Fibroblast of pulmonary artery (primary cell): ENCODE measurements around the gene AAMP.

ENCODE experiments used
- DNase-seq: peaks from one replicate; pipeline ENCODE4 v3.0.0-alpha.2; 2010; ENCODE audit warnings: low read depth
- H3K4me3 ChIP-seq: replicated peaks from 2 replicates; pipeline ENCODE4 v1.5.1; 2011; ENCODE audit warnings: low read depth, mild to moderate bottlenecking, control low read depth, low read length, moderate library complexity
- TF ChIP-seq, protein P1 (sequence below): IDR thresholded peaks from 2 replicates; pipeline ENCODE4 v1.5.1; 2011; ENCODE audit warnings: mild to moderate bottlenecking, control low read depth, low read length, inconsistent platforms; ENCODE audit errors: missing control alignments

Gene AAMP

DNA sequence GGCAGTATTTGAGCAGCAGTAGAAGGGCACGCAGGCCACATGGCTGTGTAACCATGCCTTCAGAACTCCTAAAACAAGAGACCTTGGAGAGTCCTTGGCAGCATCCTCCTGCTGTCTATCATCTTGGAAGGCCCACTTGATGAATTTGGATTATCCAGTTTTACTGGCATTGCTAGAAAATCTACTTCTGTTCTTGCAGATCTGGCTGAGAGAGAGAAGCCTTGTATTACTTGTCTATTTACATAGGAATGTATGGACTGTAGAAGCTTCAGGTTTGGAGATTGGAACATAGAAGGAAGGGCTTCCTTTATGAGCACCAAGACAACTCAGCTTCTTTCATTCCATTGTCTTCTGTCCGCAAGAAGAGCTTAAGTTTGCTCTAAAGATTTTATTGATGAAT is 25.3 kb downstream of the AAMP start:
- no peak overlapping the region for H3K4me3 ChIP-seq
- no peak for DNase-seq
- TF ChIP-seq, protein P1, sequence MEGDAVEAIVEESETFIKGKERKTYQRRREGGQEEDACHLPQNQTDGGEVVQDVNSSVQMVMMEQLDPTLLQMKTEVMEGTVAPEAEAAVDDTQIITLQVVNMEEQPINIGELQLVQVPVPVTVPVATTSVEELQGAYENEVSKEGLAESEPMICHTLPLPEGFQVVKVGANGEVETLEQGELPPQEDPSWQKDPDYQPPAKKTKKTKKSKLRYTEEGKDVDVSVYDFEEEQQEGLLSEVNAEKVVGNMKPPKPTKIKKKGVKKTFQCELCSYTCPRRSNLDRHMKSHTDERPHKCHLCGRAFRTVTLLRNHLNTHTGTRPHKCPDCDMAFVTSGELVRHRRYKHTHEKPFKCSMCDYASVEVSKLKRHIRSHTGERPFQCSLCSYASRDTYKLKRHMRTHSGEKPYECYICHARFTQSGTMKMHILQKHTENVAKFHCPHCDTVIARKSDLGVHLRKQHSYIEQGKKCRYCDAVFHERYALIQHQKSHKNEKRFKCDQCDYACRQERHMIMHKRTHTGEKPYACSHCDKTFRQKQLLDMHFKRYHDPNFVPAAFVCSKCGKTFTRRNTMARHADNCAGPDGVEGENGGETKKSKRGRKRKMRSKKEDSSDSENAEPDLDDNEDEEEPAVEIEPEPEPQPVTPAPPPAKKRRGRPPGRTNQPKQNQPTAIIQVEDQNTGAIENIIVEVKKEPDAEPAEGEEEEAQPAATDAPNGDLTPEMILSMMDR: no peak

DNA sequence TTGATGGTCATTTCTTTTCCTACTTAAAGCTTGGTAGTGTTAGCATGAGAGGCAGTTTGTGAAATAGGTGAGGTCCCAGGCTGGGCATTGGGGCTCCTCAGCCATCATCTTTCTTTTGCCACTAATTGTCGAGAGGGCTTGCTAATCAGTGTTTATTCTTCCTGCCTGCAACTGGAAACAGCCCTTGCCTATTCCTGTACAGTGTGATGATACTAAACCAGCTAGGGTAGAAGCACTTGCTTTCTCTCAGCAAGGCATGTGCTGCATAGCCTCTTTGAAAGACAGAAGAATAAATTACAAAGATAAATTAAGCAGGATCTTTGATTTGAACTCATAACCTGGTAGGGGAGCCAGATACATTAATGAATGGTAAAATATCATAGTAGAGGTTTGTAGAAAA is 25.7 kb downstream of the AAMP start:
- H3K4me3 ChIP-seq: no peak overlapping the region
- no peak for DNase-seq
- TF ChIP-seq, protein P1: no peak

DNA sequence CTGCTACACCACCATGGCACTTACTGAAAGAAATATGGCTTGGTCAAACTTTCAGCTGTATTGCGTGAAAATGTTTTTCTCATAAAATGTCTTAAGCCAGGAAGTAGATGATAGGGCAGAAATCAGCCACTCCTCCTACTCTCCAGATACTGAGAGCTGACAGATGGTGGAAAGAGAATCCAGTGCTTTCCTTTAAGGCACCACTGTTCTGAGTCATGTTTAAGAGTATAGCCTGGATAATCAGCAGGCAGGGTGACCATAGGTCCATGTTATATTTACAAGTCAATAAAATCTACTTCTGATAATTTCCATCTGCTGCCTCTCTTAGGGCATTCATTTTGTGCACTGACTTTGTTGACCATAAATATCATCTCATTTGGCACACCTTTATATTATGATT is 31.1 kb downstream of the AAMP start:
- DNase-seq: no peak
- H3K4me3 ChIP-seq: no peak overlapping the region
- TF ChIP-seq, protein P1: no peak

DNA sequence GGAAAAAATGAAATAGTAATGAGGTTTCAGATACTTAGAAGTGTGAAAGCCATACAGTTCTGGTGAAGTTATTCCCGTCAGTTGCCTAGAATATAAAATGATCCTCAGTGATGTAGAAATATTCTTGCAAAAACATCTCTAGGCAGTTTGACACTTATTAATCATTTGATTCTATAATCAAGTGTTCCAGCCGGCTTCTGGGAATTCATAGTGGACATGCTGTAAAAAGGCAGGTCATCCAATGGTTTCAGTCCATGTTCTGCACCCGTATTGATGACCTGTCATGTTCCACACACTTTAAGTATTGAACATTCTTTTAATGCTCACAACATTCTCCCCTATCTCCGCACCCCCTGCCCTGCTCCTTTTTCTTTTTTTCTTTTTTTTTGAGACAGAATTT is 33.1 kb downstream of the AAMP start:
- DNase-seq: no peak
- TF ChIP-seq, protein P1: no peak
- H3K4me3 ChIP-seq: no peak overlapping the region

DNA sequence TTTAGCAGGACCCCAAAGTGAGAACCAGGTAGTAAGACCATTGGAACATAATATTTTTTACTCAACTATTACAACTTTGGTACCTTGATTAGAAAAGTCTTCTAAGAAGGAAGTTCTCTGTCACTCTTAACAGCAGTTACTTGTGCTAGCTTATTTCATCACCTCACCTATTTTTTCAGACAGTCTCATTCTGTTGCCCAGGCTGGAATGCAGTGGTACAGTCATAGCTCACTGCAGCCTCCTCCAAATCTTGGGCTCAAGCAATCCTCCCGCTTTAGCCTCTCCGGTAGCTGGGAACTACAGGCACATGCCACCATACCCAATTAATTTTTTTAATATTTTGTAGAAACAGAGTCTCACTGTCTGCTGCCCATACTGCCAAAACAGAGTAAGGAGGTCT is 34.9 kb downstream of the AAMP start:
- DNase-seq: no peak
- H3K4me3 ChIP-seq: no peak overlapping the region
- TF ChIP-seq, protein P1: no peak

DNA sequence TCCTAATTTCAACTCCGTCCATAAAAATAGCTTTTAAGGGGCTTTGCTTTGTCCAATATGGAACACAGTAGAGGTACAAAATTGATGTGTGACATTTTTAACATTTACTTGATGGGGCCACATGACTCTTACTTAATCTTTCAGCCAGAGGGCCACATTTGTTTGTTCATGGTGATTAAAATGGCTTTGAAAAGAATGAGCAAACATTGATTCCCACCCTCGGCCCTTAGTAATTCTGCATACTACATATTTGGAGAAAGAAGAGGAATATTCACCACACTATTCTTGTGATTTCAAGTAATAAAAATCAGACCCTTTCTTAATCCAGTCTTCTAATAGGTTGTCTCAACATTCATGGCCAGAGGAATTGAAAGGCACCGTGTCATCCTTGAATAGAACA is 35.4 kb downstream of the AAMP start:
- no peak overlapping the region for H3K4me3 ChIP-seq
- TF ChIP-seq, protein P1: no peak
- no peak for DNase-seq

DNA sequence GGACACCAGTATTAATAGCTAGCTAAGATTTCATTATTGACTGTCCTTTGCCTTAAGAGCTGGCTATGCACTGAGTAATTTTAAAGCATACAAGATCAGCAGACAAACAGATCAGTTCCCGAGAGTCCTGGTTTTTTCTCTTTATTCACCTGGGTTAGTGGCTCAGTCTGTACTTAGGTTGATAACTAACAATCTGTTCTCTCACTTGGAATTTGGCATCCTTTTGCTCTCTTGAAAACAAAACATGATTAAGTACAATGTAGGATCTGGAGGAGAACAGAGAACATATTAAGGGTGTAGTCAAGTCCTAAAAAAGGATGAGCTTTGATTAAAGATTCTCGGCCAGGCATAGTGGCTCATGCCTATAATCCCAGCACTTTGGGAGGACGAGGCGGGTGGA is 36.4 kb downstream of the AAMP start:
- H3K4me3 ChIP-seq: no peak overlapping the region
- TF ChIP-seq, protein P1: no peak
- DNase-seq: no peak
